ENCODE data around the gene MXI1.
A peak's percentile ranks its signal among the peaks of the same experiment; 100 is the strongest.

Gene MXI1

DNA sequence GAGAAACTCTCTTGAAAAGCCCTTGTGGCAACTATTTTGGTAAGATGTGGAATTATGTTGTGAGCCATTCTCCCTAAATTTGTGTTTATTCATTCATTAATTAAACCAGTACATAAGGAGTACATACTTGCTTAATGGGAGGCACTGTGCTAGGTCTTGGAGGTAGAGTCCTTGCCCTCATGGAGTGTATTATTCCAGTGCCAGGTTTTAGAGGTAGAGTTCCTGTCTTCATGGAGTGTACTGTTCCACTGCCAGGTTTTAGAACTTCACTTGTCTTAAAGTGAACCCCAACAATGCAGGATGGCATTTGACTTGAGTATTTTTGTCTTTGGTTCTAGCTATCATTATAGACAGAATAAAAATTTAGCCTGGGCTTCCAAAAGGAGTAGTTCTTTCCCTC lies 8.8 kb downstream of the MXI1 start:
- DNase-seq = no peak

- DNase-seq = no peak
Observed at GRCh38 chr10:110216942-110217661, 9.7 kb downstream of the MXI1 start.

- DNase-seq = no peak
Observed at GRCh38 chr10:110217662-110218008, 10.2 kb downstream of the MXI1 start.

DNA sequence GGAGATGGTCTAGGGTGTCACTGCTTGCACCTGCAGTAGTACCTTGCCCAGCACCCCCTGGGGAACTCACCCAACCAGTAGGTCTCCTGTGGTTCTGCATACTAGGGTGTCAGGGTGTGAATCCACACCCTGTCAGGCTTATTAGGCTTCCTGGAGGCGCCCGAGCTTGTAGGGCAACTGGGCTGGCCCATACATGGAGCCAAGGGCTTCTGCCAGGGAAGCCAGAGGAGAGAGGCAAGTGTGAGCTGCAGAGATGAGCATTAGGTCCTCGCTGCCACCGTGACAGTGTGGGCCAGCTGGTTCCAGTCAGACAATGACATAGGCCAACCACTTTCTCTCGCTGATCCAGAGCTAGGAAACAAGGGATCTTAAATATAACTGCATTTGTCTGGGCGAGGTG lies 11.2 kb downstream of the MXI1 start:
- DNase-seq = no peak

DNA sequence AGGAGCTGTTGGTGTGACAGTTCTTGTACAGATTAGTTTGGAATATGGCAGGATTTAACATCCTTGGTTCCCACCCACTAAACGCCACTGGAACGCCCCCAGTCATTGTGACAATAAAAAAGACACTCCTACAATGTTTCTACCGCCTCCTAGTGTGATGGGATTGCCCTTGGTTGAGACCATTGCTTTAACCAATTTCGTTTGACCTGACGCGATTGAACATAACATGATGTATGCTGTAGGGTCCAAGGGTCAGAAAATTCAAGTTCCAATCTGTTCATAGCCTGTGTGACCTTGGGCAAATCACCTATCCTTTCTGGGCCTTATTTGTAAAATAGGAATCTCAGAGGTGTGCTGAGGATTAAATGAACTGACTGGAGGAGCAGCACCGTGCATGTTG lies 12.5 kb downstream of the MXI1 start:
- no peak for DNase-seq

GRCh38 chr10:110220398-110220797 lies 13.0 kb downstream of the MXI1 start:
- DNase-seq = no peak

DNA sequence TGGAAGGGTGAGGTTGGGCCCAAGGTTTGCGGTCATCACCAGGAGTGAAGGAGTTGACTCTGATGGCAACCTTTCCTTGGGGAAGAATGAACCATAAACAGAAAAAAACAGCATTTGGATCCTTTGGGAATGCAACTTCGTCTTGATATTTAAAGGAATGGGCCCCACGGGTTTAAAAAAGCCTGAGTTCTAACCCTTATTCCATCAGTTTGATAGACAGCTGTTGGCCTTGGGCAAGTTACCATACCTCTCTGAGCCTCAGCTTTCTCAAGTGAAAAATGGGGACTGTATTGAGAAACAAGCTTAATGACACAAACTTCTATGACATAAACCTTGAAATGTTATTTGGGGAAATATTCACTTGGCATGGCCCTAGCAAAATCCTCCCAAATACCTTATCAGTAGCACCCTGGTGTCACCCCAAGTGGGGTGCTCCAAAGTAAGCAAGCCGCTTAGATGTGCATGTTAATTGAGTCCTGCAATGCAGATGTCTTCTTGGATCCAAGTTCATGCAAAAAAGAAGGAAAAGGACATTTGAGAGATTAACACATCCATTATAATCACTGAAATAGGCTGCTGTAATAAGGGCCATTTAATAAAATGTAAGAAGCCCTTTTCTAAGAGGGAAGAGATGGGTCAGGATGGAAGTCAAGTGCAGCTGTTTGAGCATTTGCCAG lies 13.8 kb downstream of the MXI1 start:
- DNase-seq = no peak

GRCh38 chr10:110221721-110222261 lies 14.4 kb downstream of the MXI1 start:
- DNase-seq = peak; percentile 1 to 33

DNA sequence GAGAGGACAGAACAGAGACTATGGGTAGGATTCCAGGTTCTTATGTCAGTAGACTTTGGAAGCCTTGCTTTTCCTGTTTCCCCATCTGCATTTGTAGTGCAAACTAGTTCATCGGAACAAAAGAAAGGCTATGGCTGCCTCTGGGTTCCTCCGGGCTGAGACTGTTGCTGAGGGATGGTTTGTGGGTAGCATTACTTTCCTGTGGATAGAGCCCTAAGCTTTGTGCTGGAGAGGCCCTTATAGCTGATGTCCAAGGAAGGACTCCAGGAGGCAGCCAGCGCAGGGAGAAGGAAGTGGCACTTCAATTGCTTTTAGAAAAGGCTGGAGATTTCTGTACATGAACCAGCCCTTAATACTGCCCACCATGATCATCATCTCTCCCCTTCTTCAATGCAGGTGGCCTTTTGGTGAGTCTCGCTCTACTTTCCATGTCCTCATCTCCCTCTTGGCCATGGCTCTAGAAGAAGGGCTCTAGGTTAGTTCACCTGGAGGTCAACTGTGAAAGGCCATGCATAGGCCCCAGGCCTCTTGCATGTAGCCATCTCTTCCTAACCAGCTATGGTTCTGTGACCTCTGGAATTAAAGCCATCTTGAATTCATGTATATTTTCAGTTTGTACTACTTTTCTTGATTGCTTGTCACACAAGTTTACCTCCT lies 15.4 kb downstream of the MXI1 start:
- DNase-seq = no peak

DNA sequence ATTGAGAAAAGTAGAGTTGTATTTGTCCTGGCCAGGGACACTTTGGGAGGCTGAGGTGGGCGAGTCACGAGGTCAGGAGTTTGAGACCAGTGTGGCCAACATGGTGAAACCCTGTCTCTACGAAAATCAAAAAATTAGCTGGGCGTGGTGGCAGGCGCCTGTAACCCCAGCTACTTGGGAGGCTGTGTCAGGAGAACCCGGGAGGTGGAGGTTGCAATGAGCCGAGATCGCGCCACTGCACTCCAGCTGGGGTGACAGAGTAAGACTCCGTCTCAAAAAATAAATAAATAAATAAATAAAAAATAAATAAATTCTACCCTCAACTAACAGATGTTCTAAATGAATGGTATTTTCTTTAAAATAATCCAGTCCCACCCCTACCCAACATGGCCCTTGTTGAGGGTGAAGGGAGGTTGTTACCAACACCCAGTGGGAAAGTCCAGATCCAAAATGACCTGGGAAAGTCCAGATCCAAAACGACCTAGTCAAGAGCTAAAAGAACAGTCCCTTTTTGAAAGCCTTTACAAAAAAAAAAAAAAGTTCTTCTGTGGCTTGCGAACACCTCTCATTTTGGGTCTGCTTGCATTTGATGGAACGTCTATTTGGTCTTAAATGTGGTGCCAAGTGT lies 16.0 kb downstream of the MXI1 start:
- DNase-seq = no peak

DNA sequence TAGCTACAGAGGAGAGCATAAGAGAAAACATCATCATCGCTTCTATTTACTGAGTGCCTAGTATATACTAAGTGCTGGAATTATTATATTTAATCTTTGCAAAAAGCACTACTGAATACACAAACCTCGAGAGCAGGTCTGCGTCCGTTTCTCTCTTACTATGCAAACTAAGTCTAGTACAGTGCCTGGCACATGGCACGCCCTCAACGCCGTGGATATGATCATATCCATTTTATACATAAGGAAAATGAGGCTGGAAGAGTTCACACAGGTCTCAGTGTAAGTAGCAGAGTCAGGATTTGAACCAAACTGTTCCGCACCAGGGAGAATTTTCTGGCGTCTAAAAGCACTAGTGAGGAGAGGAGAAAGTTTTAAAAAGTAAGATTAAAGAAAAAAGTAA lies 17.6 kb downstream of the MXI1 start:
- no peak for DNase-seq

GRCh38 chr10:110225441-110225755 lies 18.0 kb downstream of the MXI1 start:
- DNase-seq = no peak

DNA sequence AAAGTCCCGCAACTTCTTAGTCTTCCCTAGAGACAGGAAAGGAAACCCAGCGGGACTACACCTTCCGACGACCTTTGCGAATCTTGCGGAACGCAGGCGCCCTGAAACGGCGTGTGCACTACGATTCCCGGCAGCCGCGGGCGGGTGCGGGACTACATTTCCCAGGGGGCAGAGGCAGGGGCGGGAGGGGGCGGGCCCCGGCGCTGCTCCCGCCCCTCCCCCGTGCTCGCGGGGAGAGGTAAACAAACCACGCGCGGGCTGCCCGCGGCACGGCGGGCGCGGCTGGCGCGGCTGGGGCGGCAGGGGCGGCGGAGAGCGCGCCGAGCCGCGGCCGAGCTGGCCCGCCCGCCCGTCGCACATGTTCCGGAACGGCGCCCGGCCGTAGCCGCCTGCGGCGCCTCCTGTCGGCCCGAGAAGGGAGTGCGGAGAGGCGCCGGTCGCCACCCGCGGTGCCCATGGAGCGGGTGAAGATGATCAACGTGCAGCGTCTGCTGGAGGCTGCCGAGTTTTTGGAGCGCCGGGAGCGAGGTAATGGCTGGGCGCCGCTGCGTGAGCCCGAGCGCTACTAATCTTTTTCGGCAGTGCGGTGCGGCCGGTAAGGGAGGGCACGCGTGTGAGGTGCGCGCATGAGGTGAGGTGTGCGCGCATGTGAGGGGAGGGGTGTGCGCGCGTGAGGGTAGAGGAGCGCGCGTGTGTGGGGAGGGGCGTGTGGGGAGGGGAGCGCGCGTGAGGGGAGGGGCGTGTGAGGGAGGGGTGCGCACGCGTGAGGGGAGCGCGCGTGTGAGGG lies 18.5 kb downstream of the MXI1 start:
- peak; percentile 71 to 92 for DNase-seq

DNA sequence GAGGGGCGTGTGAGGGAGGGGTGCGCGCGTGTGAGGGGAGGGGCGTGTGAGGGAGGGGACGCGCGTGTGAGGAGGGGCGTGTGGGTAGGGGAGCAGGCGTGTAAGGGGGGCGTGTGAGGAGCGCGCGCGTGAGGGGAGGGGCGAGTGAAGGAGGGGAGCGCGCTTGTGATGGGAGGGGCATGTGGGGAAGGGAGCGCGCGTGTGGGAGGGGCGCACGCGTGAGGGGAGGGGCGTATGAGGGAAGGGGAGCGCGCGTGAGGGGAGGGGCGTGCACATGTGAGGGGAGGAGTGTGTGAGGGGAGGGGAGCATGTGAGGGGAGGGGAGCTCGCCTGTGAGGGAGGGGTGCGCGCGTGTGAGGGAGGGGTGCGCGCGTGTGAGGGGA lies 19.1 kb downstream of the MXI1 start:
- DNase-seq = peak; percentile 43 to 87

GRCh38 chr10:110226926-110227641 lies 19.7 kb downstream of the MXI1 start:
- peak in 1 of 2 experiments; percentile 87 for DNase-seq

- no peak for DNase-seq
Observed at GRCh38 chr10:110228066-110228465, 20.7 kb downstream of the MXI1 start.

DNA sequence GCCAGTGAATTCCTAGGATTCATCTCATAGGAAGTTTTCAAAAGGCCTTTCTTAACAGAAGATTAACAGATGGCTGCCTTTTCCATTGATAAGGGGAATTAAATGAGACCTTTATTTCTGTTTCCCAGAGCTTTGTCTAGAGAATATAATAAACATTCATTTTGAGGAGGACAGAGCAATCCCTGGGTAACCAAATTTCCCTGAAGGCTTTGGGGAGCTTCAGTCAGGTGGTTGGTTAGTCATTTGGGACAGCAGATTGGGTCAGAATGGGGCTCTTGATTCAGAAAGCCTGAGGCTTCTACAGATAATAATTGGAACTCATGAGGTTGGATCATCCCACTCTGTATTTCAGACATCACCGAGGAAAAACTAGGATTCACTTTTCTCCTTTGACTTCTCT lies 21.8 kb downstream of the MXI1 start:
- no peak for DNase-seq

DNA sequence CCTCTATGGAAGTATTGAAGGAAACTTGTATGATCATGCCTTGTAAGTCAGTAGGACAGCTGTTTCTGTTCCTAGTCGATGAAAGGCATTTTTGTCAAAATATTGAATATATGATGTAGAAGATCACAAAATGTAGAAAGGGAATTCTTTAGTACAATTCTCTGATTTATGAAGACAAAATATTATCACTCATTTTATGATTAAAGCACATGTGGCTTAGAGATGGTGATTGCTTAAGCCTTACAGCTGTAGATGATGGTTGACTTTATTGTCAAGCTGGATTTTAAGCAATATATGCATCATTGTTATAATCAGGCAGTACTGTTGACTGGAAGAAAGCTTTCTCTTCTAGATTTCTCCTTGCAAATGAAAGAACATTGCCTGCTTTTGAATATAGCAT lies 26.4 kb downstream of the MXI1 start:
- DNase-seq = no peak

GRCh38 chr10:110237894-110238480 lies 30.6 kb downstream of the MXI1 start:
- no peak for DNase-seq

GRCh38 chr10:110239892-110240291 lies 32.5 kb downstream of the MXI1 start:
- no peak for DNase-seq

- DNase-seq = no peak
Observed at GRCh38 chr10:110241407-110241806, 34.0 kb downstream of the MXI1 start.

DNA sequence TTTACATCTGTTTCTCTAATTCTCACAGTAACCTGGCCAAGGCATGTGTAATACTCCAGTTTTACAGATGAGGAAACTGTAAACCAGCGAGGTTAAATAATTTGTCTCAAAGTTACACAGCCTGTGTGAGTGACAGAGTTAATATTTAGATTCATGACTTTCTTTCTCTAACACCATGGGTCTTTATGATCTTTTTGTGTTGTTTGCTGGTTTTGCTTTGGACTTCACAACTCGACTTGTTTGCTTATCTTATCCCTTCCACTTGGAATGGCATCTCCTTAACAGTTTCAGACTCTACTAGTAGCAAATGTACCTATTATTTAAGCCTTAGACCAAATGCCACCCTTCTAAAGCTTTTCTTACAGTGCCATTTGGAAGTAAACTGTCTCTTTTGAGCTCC lies 34.4 kb downstream of the MXI1 start:
- DNase-seq = no peak

All from NCI-H526 (cell line).